MM.1S (cell line): ENCODE data around the gene STK4.

Experiments used
- EZH2 ChIP-seq: fragments of 300-600 bp; sonication (generic); optimal IDR thresholded peaks from 2 replicates; pipeline ENCODE3; 2017; ENCODE audit warnings: low read depth, mild to moderate bottlenecking, antibody characterized with exemption, low read length, mixed read lengths
- EZH2phosphoT487 ChIP-seq: fragments of 300-600 bp; sonication (generic); IDR thresholded peaks from 2 replicates; pipeline ENCODE4 v1.6.1; 2018; ENCODE audit warnings: antibody characterized with exemption, low read length
- TF ChIP-seq, protein P1 (sequence below): fragments of 300-600 bp; sonication (generic); IDR thresholded peaks from 2 replicates; pipeline ENCODE4 v1.5.1; 2016; ENCODE audit warnings: antibody characterized with exemption, low read length, mixed read lengths

DNA sequence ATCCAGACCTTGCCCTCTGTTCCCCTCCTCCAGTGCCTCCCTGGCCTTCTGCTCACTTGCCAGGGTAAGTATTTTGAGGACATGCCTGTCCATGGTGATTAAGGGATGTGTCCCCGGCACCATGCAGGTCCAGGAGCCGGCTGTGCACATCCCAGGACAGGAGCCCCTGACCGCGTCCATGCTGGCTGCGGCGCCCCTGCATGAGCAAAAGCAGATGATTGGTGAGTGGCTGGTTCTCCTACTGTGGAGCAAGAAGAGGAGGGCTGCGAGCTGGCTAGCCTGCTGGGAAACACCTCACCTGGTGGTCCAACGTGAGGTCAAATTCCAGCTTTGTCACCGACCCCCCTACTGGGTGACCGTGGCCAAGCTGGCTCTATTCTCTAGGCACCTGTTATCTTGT is 29.8 kb upstream of the STK4 start:
- TF ChIP-seq EZH2phosphoT487: no peak
- TF ChIP-seq, protein P1, sequence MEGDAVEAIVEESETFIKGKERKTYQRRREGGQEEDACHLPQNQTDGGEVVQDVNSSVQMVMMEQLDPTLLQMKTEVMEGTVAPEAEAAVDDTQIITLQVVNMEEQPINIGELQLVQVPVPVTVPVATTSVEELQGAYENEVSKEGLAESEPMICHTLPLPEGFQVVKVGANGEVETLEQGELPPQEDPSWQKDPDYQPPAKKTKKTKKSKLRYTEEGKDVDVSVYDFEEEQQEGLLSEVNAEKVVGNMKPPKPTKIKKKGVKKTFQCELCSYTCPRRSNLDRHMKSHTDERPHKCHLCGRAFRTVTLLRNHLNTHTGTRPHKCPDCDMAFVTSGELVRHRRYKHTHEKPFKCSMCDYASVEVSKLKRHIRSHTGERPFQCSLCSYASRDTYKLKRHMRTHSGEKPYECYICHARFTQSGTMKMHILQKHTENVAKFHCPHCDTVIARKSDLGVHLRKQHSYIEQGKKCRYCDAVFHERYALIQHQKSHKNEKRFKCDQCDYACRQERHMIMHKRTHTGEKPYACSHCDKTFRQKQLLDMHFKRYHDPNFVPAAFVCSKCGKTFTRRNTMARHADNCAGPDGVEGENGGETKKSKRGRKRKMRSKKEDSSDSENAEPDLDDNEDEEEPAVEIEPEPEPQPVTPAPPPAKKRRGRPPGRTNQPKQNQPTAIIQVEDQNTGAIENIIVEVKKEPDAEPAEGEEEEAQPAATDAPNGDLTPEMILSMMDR: no peak
- TF ChIP-seq EZH2: no peak
